Activated naive CD8-positive, alpha-beta T cell (primary cell): ENCODE results near the gene NACA.
"Not testable (repeated sequence)": the region's sequence is repeated elsewhere in the genome, so short reads cannot be mapped to it uniquely, and the experiment has no call there.

Experiments used
- H3K27ac Mint-ChIP-seq: one replicate; pipeline ENCODE4 v1.8.0; 2021; ENCODE audit warnings: mixed read lengths
- H3K27me3 Mint-ChIP-seq: one replicate; pipeline ENCODE4 v1.8.0; 2021; ENCODE audit warnings: mixed read lengths
- H3K36me3 Mint-ChIP-seq: one replicate; pipeline ENCODE4 v1.8.0; 2021; ENCODE audit warnings: mixed read lengths
- H3K4me1 Mint-ChIP-seq: one replicate; pipeline ENCODE4 v1.8.0; 2021; ENCODE audit warnings: low read depth, mixed read lengths
- H3K4me3 Mint-ChIP-seq: one replicate; pipeline ENCODE4 v1.8.0; 2021; ENCODE audit warnings: mild to moderate bottlenecking, mixed read lengths
- H3K9me3 Mint-ChIP-seq: one replicate; pipeline ENCODE4 v1.8.0; 2021; ENCODE audit warnings: low read depth, mixed read lengths

Gene NACA

GRCh38 chr12:56724972-56725722 is at the start of gene NACA:
TSS of gene NACA (minus strand) at chr12:56725299. CDS start at chr12:56724521, 778 bp downstream.
- Mint-ChIP-seq H3K27me3 (no peaks in the 10 kb centered on the region), H3K27ac (peak within 1 kb of the TSS; percentile 99), H3K9me3 (no peaks in the 10 kb centered on the region), H3K4me1 (peaks cover 46% of the 10 kb centered on the region), H3K36me3 (peaks cover 30% of the 10 kb centered on the region), H3K4me3 (peak within 1 kb of the TSS; percentile 99)

- peaks cover 2% of the 10 kb centered on the region for H3K36me3 Mint-ChIP-seq
- H3K27ac Mint-ChIP-seq, result no peak overlapping the region
- H3K4me3 Mint-ChIP-seq, result no peak overlapping the region
- H3K4me1 Mint-ChIP-seq, result no peaks in the 10 kb centered on the region
- H3K9me3 Mint-ChIP-seq, result no peaks in the 10 kb centered on the region
- no peaks in the 10 kb centered on the region for H3K27me3 Mint-ChIP-seq
Measured at GRCh38 chr12:56773113-56773512, 48.0 kb upstream of the NACA start.

GRCh38 chr12:56772625-56773024 is 47.5 kb upstream of the NACA start:
- H3K36me3 Mint-ChIP-seq, result peaks cover 2% of the 10 kb centered on the region
- no peak overlapping the region for H3K27ac Mint-ChIP-seq
- H3K4me1 Mint-ChIP-seq, result no peaks in the 10 kb centered on the region
- no peaks in the 10 kb centered on the region for H3K9me3 Mint-ChIP-seq
- H3K4me3 Mint-ChIP-seq, result no peak overlapping the region
- no peaks in the 10 kb centered on the region for H3K27me3 Mint-ChIP-seq

DNA sequence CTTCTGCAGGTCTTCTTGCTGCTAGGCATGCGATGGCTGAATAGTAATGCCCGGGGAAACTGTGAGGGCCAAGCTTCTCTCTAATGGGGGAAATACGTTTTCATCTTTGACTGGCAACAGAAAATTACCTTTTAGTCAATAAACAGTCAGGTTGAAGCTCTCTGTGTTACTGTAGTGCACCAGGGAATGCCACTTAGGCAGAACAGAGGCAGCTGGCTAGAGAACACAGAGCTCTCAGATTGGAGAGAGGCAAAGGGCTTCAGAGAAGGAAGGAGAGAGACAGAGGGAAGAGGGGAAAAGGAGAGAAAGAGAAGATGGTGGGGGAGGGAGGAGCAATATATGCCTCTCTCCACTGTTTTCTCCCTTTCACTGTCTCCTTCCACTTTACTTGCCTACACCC is 44.8 kb upstream of the NACA start:
- H3K27ac Mint-ChIP-seq, result no peak overlapping the region
- no peaks in the 10 kb centered on the region for H3K4me1 Mint-ChIP-seq
- no peak overlapping the region for H3K4me3 Mint-ChIP-seq
- H3K36me3 Mint-ChIP-seq, result no peaks in the 10 kb centered on the region
- H3K9me3 Mint-ChIP-seq, result no peaks in the 10 kb centered on the region
- H3K27me3 Mint-ChIP-seq, result no peaks in the 10 kb centered on the region

- H3K27ac Mint-ChIP-seq, result no peak overlapping the region
- H3K36me3 Mint-ChIP-seq, result no peaks in the 10 kb centered on the region
- no peaks in the 10 kb centered on the region for H3K9me3 Mint-ChIP-seq
- no peak overlapping the region for H3K4me3 Mint-ChIP-seq
- H3K27me3 Mint-ChIP-seq, result no peaks in the 10 kb centered on the region
- H3K4me1 Mint-ChIP-seq, result no peaks in the 10 kb centered on the region
Measured at GRCh38 chr12:56768424-56768823, 43.3 kb upstream of the NACA start.

GRCh38 chr12:56766535-56766934 is 41.4 kb upstream of the NACA start:
- H3K27ac Mint-ChIP-seq, result no peak overlapping the region
- no peak overlapping the region for H3K4me3 Mint-ChIP-seq
- no peaks in the 10 kb centered on the region for H3K4me1 Mint-ChIP-seq
- H3K9me3 Mint-ChIP-seq, result no peaks in the 10 kb centered on the region
- no peaks in the 10 kb centered on the region for H3K27me3 Mint-ChIP-seq
- no peaks in the 10 kb centered on the region for H3K36me3 Mint-ChIP-seq

GRCh38 chr12:56763753-56764657 is 38.9 kb upstream of the NACA start:
- Mint-ChIP-seq H3K4me1 (no peaks in the 10 kb centered on the region), H3K36me3 (peaks cover under 1% of the 10 kb centered on the region), H3K27ac (no peak overlapping the region), H3K27me3 (no peaks in the 10 kb centered on the region), H3K4me3 (no peak overlapping the region), H3K9me3 (no peaks in the 10 kb centered on the region)

DNA sequence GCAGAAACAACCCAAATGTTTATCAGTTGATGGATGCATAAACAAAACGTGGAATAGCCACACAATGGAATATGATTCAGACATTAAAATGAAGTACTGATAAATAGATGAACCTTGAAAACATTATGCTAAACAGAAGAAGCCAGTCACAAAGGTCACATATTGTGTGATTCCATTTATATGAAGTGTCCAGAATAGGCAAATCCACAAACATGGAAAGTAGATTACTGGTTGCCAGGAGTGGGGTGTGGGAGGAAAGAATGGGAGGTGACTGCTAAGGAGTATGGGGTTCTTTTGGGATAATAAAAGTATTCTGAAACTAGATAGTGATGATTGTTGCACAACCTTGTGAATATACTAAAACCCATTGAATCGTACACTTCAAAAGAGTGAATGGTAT is 36.7 kb upstream of the NACA start:
- Mint-ChIP-seq H3K27ac (no peak overlapping the region), H3K36me3 (peaks cover 4% of the 10 kb centered on the region), H3K9me3 (peaks cover 6% of the 10 kb centered on the region), H3K27me3 (no peaks in the 10 kb centered on the region), H3K4me1 (no peaks in the 10 kb centered on the region), H3K4me3 (no peak overlapping the region)

DNA sequence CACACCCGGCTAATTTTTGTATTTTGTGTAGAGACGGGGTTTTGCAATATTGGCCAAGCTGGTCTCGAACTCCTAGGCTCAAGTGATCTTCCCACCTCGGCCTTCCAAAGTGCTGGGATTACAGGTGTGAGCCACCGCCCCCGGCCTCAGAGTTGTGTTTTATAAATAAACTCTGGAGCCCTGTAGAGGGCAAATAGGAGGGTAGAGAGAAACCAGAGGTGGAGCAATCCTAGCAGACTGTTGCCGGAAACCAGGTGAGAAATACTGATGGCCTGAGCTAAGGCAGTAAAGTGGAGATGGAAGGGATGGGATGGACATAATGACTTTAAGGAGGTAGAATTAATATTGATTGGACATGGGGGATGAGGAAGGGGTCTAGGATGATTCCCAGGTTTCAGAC is 35.4 kb upstream of the NACA start:
- peaks cover 4% of the 10 kb centered on the region for H3K36me3 Mint-ChIP-seq
- H3K4me1 Mint-ChIP-seq, result no peaks in the 10 kb centered on the region
- H3K27ac Mint-ChIP-seq, result no peak overlapping the region
- H3K4me3 Mint-ChIP-seq, result no peak overlapping the region
- H3K27me3 Mint-ChIP-seq, result no peaks in the 10 kb centered on the region
- H3K9me3 Mint-ChIP-seq, result peaks cover 6% of the 10 kb centered on the region

DNA sequence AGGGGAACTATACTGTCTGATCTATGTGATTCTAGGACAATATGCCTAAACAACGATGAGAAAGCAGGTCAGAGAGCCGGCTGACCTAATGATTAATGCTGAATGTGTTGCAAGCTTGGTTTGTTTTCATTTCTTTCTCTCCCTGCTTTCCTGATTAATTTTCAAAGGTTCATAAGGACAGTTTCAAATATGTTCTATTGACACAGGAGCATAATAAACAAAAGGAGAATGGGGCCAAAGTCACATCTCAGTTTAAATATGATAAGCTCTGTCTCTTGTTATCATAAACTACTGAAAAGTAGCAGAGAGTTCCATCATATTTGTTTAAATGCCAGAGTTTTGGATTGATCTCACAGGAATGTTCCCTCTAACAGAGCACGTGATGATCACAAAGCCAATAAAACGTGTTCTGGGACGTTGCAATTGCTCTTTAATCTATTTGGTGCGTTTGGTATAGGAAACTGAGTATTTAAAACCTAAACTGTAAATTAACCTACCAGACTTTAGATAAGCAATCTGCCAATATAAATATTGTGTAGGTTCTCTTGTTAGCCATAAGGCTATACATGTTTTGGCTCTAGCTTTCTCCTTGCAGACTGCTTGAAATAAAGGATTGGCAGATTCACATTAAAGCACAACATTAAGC is 34.3 kb upstream of the NACA start:
- Mint-ChIP-seq H3K9me3 (peaks cover 6% of the 10 kb centered on the region), H3K4me3 (no peak overlapping the region)

DNA sequence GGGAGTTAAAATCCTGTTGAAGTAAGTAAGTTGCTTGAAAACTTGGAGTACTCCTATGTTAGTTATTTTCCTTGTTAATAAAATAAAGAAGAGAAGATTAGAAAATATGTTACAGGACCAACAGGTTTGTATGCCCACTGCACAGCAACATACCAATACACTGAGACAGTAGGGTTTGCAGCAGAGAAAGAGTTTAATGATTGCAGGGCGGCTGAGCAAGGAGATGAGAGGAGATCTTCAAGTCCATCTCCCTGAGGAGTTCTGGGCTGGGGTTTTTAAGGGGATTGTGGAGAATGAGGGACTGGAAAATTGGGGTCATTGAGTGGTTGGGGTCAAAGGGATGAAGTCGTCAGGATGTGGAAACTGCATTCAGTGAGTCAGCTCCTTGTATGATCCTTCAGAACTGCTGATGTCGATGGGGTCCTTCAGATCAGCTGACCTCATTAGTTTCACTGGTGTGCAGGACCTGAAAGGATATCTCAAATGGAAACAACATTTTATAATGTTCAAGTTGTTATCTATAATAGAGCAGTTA is 33.7 kb upstream of the NACA start:
- peaks cover 6% of the 10 kb centered on the region for H3K9me3 Mint-ChIP-seq
- peaks cover 4% of the 10 kb centered on the region for H3K36me3 Mint-ChIP-seq
- H3K27me3 Mint-ChIP-seq, result no peaks in the 10 kb centered on the region
- H3K4me1 Mint-ChIP-seq, result no peaks in the 10 kb centered on the region
- no peak overlapping the region for H3K4me3 Mint-ChIP-seq
- H3K27ac Mint-ChIP-seq, result no peak overlapping the region

More for the DNA sequence above, 34.3 kb upstream of the NACA start:
- peaks cover 4% of the 10 kb centered on the region for H3K36me3 Mint-ChIP-seq
- no peak overlapping the region for H3K27ac Mint-ChIP-seq
- H3K4me1 Mint-ChIP-seq, result no peaks in the 10 kb centered on the region
- H3K27me3 Mint-ChIP-seq, result no peaks in the 10 kb centered on the region

- H3K4me3 Mint-ChIP-seq, H3K36me3 Mint-ChIP-seq, H3K27me3 Mint-ChIP-seq, H3K4me1 Mint-ChIP-seq, H3K9me3 Mint-ChIP-seq, H3K27ac Mint-ChIP-seq: not testable (repeated sequence)
Measured at GRCh38 chr12:56757971-56758370, 32.9 kb upstream of the NACA start.

GRCh38 chr12:56753566-56753965 is 28.5 kb upstream of the NACA start:
- H3K4me3 Mint-ChIP-seq, result peak overlapping the region; percentile 52
- H3K27me3 Mint-ChIP-seq, result no peaks in the 10 kb centered on the region
- H3K4me1 Mint-ChIP-seq, result peaks cover 23% of the 10 kb centered on the region
- H3K9me3 Mint-ChIP-seq, result peaks cover 1% of the 10 kb centered on the region
- no peak overlapping the region for H3K27ac Mint-ChIP-seq
- H3K36me3 Mint-ChIP-seq, result peaks cover 8% of the 10 kb centered on the region

DNA sequence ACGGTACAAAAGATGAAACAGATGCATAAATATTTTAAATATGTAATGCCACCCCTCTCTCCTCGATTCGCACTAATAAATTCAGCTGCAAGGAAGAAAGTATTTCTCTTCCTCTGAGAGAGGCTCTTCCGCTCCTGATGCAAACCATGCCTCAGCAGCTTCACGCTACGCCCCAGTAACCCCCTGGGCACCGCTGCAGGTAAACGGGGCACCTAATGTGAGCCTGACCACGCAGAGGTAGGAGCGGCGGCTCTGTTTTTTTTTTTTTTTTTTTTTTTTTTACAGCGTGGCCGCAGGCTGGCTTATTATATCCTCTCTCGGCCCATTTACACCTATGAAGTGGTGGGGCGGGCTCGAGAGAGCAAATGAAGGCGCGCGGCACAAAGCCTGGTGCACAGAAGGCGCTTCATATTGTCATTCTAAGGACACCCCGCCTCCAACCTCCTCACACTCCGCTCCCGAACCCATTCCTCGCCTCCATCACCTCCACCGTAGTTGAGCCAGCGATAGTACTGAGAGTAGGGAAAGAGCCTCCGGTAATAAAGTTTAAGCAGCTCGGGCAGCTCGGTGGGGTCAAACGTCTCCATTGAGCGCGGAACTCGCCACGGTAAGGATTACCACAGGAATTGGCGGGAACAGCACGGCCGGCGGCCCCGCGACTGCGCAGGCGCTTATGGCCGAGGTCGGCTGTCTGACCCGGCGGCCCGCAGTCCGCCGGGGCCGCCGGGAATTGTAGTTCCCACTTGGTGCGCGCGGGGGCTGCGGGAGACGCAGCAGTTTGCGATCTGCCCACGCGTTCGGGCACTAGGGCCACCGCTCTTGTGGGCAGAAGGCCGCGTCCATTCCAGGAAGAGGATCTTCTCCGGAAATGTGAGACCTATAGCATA is 26.9 kb upstream of the NACA start, which contains the start of gene PRIM1:
Gene PRIM1 (minus strand): TSS at position 612 of the 887 bp plus-strand sequence. CDS start 25 bp downstream, at position 587.
- H3K4me1 Mint-ChIP-seq, result peaks cover 32% of the 10 kb centered on the region
- H3K27ac Mint-ChIP-seq, result peak within 1 kb of the TSS; percentile 99
- H3K27me3 Mint-ChIP-seq, result no peaks in the 10 kb centered on the region
- H3K4me3 Mint-ChIP-seq, result peak within 1 kb of the TSS; percentile 98
- H3K9me3 Mint-ChIP-seq, result no peaks in the 10 kb centered on the region
- H3K36me3 Mint-ChIP-seq, result peaks cover 12% of the 10 kb centered on the region
